Esophagus squamous epithelium (tissue), 4 donors: Measurements from ENCODE around the gene RPS6KA1.

Experiments used
- CTCF ChIP-seq, 6 experiments: fragments of 450-650 bp in 4 of 6; fragments of 200-600 bp in 2 of 6; sonication (generic) in 2 of 6; IDR thresholded peaks; one replicate each; pipeline ENCODE4 v1.5.1; 2016 to 2019; ENCODE audit warnings: antibody characterized with exemption in 6 of 6, mild to moderate bottlenecking in 4 of 6, moderate library complexity in 4 of 6
- POLR2A ChIP-seq, 4 donors: fragments of 450-650 bp; IDR thresholded peaks; one replicate each; pipeline ENCODE4 v1.6.1; 2017; ENCODE audit warnings: antibody characterized with exemption in 4 of 4, mild to moderate bottlenecking in 4 of 4, moderate library complexity in 3 of 4

DNA sequence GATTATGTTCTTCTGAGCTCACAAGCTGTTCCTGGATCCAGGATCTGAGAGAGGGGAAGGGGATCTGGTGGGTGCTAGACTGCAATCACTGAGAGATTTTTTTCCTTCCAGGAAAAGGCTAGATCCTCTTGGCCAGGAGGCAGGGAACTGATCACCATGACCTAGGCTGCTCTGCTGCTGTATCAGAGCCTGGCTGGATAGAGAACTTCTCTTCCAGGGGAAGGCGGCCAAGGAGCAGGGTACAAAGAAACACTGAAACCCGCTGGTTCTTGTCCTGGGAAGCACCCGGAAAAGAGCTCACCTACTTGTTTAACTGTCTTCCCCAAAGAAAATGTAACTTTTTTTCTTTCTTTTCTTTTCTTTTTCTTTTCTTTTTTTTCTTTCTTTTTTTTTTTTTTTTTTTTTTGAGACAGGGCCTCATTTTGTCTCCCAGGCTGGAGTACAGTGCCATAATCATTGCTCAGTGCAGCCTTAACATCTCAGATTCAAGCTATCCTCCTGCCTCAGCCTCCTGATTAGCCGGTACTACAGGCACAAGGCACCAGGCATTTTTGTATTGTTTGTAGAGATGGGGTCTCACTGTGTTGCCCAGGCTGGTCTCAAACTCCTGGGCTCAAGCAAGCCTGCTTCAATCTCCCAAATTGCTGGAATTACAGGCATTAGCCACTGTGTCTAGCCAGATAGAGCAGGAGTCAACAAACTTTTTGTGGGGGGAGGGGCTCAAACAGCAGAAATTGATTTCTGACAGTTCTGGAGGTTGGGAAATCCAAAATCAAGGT is 12.4 kb upstream of the RPS6KA1 start:
- TF ChIP-seq CTCF (IDR thresholded peaks at IDR 0.05) (no peak), POLR2A (IDR thresholded peaks at IDR 0.05) (no peak)
